ENCODE data around the gene MZB1. TPM values are rescaled to one million over a fixed set of nuclear protein-coding genes. Genes with fewer than 3 reads are reported as not detected.

Gene MZB1
- total and polyA plus RNA-seq, 2 of the 8 experiments (the other 6 are each of a cell fraction or from before 2014, with no cell fraction given) = 0.39 to 0.47 TPM

DNA sequence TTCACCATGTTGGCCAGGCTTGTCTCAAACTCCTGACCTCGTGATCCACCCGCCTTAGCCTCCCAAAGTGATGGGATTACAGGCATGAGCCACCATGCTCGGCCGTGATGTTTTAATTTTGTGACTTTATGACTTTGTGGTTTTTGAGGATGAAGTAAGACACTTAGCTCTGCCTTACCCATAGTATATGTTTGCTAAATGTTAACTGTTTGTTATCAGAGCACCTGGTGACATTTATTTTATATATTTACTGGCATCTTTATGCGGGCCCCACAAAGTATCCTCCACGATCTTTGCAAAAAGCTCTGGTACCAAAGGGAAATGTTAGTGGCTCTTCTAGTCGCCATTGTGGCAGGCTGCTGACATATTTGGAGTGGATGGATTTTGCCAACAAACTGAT lies 13.3 kb downstream of the MZB1 start:
- no peak overlapping the region for H2BK20ac ChIP-seq (ENCODE audit: low read length)
- H2AK5ac ChIP-seq (ENCODE audit: low read depth, low read length) = no peak overlapping the region
- H3K56ac ChIP-seq (replicated peaks; ENCODE audit: insufficient read length, low read depth, low read length) = no peak overlapping the region
- H3K79me2 ChIP-seq (ENCODE audit: control insufficient read depth in 1 of 2, insufficient read depth in 2 of 2, low read length in 2 of 2) = no peaks in the 10 kb centered on the region
- no peaks in the 10 kb centered on the region for H3K23me2 ChIP-seq (ENCODE audit: low read depth, low read length)
- no peak overlapping the region for H3K4ac ChIP-seq (replicated peaks; ENCODE audit: insufficient read length, low read depth, low read length)
- no peak overlapping the region for H3K14ac ChIP-seq (ENCODE audit: insufficient read length)
- H3K27ac ChIP-seq (ENCODE audit: low read depth, low read length) = no peak overlapping the region
- no peak overlapping the region for H3K4me3 ChIP-seq (ENCODE audit: extremely low read depth in 1 of 4, insufficient read depth in 2 of 4, low read depth in 3 of 4, low read length in 4 of 4)
- H4K20me1 ChIP-seq (replicated peaks in 1 of 2; ENCODE audit: control insufficient read depth in 1 of 2, insufficient read depth in 2 of 2, low read length in 2 of 2) = peaks cover 0 to 3% of the 10 kb centered on the region in 2 experiments
- H2BK12ac ChIP-seq (ENCODE audit: low read depth, low read length) = no peak overlapping the region
- H2BK15ac ChIP-seq (ENCODE audit: low read length) = no peak overlapping the region
- no peak for DNase-seq (ENCODE audit: low read depth in 1 of 2, low spot score in 2 of 2)
- no peak overlapping the region for H2BK5ac ChIP-seq (ENCODE audit: low read depth, low read length)
- no peak overlapping the region for H3K18ac ChIP-seq (ENCODE audit: extremely low read depth, low read length)
- no peak overlapping the region for H4K91ac ChIP-seq (replicated peaks; ENCODE audit: insufficient read length, low read length)
- ChIA-PET CTCF (ENCODE audit: partially characterized antibody) (interaction anchor here (0.6 to 3.6 kb wide), 4 partner anchors 14 to 34 kb away, joined by 3 to 14 read pairs (median 3); partner anchors contain the start of gene PAIP2), POLR2A (ENCODE audit: partially characterized antibody) (interaction anchor here (1.0 to 3.9 kb wide), 10 partner anchors 8 to 82 kb away, joined by 3 to 13 read pairs (median 4); partner anchors contain the start of gene PROB1)
- peaks cover 2% of the 10 kb centered on the region; the same call in 1 of the 2 replicates for H3K79me1 ChIP-seq (ENCODE audit: low read depth, low read length)
- WGBS, 2 experiments (ENCODE audit: extremely low coverage in 1 of 2, insufficient coverage in 1 of 2, insufficient read length in 1 of 2, insufficient replicate concordance in 2 of 2, low coverage in 1 of 2, low lambda C conversion rate in 2 of 2, missing lambda C conversion rate in 1 of 2) = 93% methylated on average over 7 of the region's 7 CpGs; no CpG with 5 or more reads in 1 of the 2 experiments
- no peaks in the 10 kb centered on the region for H3K27me3 ChIP-seq (replicated peaks in 1 of 4; ENCODE audit: control insufficient read depth in 3 of 4, extremely low read depth in 1 of 4, insufficient read depth in 3 of 4, low read length in 3 of 4)
- peaks cover 0 to 11% (median 0%) of the 10 kb centered on the region in 4 experiments; a peak in 2 of 7 replicates for H3K4me1 ChIP-seq (replicated peaks in 1 of 4; ENCODE audit: control insufficient read depth in 3 of 4, insufficient read depth in 4 of 4, low read length in 3 of 4)
- no peak overlapping the region for H3K9ac ChIP-seq (replicated peaks in 1 of 4; ENCODE audit: extremely low read depth in 1 of 4, low read depth in 3 of 4, low read length in 3 of 4)
- no peak overlapping the region for H2BK120ac ChIP-seq (replicated peaks; ENCODE audit: low read depth, low read length)
- H2AFZ ChIP-seq (ENCODE audit: low read length) = no peak overlapping the region
- H3K9me3 ChIP-seq (ENCODE audit: insufficient read depth in 2 of 2, low read depth in 1 of 2, low read length in 1 of 2) = no peaks in the 10 kb centered on the region
- H3K36me3 ChIP-seq (ENCODE audit: control insufficient read depth in 2 of 4, insufficient read depth in 4 of 4, low read length in 3 of 4) = peaks cover 0 to 10% (median 7%) of the 10 kb centered on the region in 4 experiments; a peak in 4 of 8 replicates
- no peak overlapping the region for H3K23ac ChIP-seq (ENCODE audit: insufficient read length)
- FAIRE-seq = no peak
- H4K8ac ChIP-seq (ENCODE audit: extremely low read depth, insufficient read depth, low read length) = no peak overlapping the region
- no peak overlapping the region for H4K5ac ChIP-seq (ENCODE audit: insufficient read length, low read depth, low read length)
- H3K4me2 ChIP-seq (ENCODE audit: insufficient read depth in 1 of 2, low read depth in 2 of 2, low read length in 2 of 2) = no peak overlapping the region
- TF ChIP-seq SIN3A (conservative IDR thresholded peaks at IDR 0.05 in 1 of 2, IDR thresholded peaks at IDR 0.05 in 1 of 2; ENCODE audit: low read depth in 1 of 2, low read length in 2 of 2) = no peak
- no peak for TF ChIP-seq TCF12 (IDR thresholded peaks at IDR 0.05; ENCODE audit: low read depth, low read length)
- no peak for TF ChIP-seq HDAC6 (IDR thresholded peaks at IDR 0.05; ENCODE audit: low read depth, low read length)
